Hepatocyte (in vitro differentiated cells): ENCODE measurements around the gene DEPP1. TPM values are rescaled to one million over a fixed set of nuclear protein-coding genes. Genes with fewer than 3 reads are reported as not detected.

Experiments
- DNase-seq: peaks from one replicate; pipeline ENCODE4 v3.0.0-alpha.2; 2016; ENCODE audit warnings: low spot score
- H2AFZ ChIP-seq: fragments of 200-600 bp; sonication (generic); 2 replicates; pipeline ENCODE4 v1.6.0; 2016; ENCODE audit warnings: antibody characterized with exemption, mild to moderate bottlenecking
- H3K27ac ChIP-seq: fragments of 200-600 bp; sonication (generic); 2 replicates; pipeline ENCODE4 v1.5.1; 2016; ENCODE audit warnings: mild to moderate bottlenecking
- H3K27me3 ChIP-seq: fragments of 200-600 bp; sonication (generic); 2 replicates; pipeline ENCODE4 v1.6.1; 2016
- H3K36me3 ChIP-seq: fragments of 200-600 bp; sonication (generic); replicated peaks from 2 replicates; pipeline ENCODE4 v1.5.1; 2016; ENCODE audit warnings: low read depth; ENCODE audit not compliant: insufficient read depth
- H3K4me1 ChIP-seq: fragments of 200-600 bp; sonication (generic); 2 replicates; pipeline ENCODE4 v1.5.1; 2016; ENCODE audit warnings: mild to moderate bottlenecking, moderate library complexity; ENCODE audit not compliant: insufficient read depth
- H3K4me2 ChIP-seq: fragments of 200-600 bp; sonication (generic); 2 replicates; pipeline ENCODE4 v1.6.0; 2016
- H3K4me3 ChIP-seq: fragments of 200-600 bp; sonication (generic); 2 replicates; pipeline ENCODE4 v1.5.1; 2016; ENCODE audit warnings: mild to moderate bottlenecking
- H3K79me2 ChIP-seq: fragments of 200-600 bp; sonication (generic); 2 replicates; pipeline ENCODE4 v1.6.0; 2017; ENCODE audit warnings: mild to moderate bottlenecking
- H3K9me2 ChIP-seq: fragments of 200-600 bp; sonication (generic); replicated peaks from 2 replicates; pipeline ENCODE4 v1.6.0; 2017; ENCODE audit warnings: mild to moderate bottlenecking; ENCODE audit not compliant: insufficient read depth
- H3K9me3 ChIP-seq: fragments of 200-600 bp; sonication (generic); 2 replicates; pipeline ENCODE4 v1.5.1; 2016; ENCODE audit warnings: low read depth, mild to moderate bottlenecking
- H4K20me1 ChIP-seq: fragments of 200-600 bp; sonication (generic); 2 replicates; pipeline ENCODE4 v1.6.0; 2016; ENCODE audit warnings: mild to moderate bottlenecking; ENCODE audit not compliant: insufficient read depth, poor library complexity, severe bottlenecking
- EZH2 ChIP-seq: fragments of 200-600 bp; sonication (generic); IDR thresholded peaks from 2 replicates; pipeline ENCODE4 v1.6.1; 2016; ENCODE audit warnings: antibody characterized with exemption, mild to moderate bottlenecking, borderline replicate concordance
- EZH2phosphoT487 ChIP-seq: fragments of 200-600 bp; sonication (generic); IDR thresholded peaks from one replicate; pipeline ENCODE4 v1.6.1; 2018; ENCODE audit warnings: antibody characterized with exemption, mild to moderate bottlenecking, low read depth, moderate library complexity; ENCODE audit not compliant: unreplicated experiment, severe bottlenecking
- WGBS: methylation state at CpG from one replicate; pipeline ENCODE4 v1.1.6; 2016; ENCODE audit warnings: low lambda C conversion rate; ENCODE audit errors: missing lambda C conversion rate; 5-methylcytosine and 5-hydroxymethylcytosine counted together
- polyA plus RNA-seq: library from polyadenylated mRNA; unstranded; fragments of >200 nt; fragmentation: Nextera tagmentation; extraction: Ambion mirVana; gene quantifications from 2 replicates; pipeline ENCODE4 v1.2.1, GENCODE V29; 2016
- total RNA-seq: library from RNA; depleted of rRNA; stranded (reverse); fragments of >200 nt; gene quantifications from 2 replicates; pipeline ENCODE4 v1.2.3, GENCODE V29; 2014
- TF ChIP-seq, protein P1 (sequence below): fragments of 200-600 bp; sonication (generic); IDR thresholded peaks from 2 replicates; pipeline ENCODE4 v1.5.1; 2016; ENCODE audit warnings: antibody characterized with exemption, mild to moderate bottlenecking; ENCODE audit not compliant: poor library complexity

DEPP1 gene
- total and polyA plus RNA-seq, 2 experiments from 2014 or later = 30.6 to 54.7 TPM

DNA sequence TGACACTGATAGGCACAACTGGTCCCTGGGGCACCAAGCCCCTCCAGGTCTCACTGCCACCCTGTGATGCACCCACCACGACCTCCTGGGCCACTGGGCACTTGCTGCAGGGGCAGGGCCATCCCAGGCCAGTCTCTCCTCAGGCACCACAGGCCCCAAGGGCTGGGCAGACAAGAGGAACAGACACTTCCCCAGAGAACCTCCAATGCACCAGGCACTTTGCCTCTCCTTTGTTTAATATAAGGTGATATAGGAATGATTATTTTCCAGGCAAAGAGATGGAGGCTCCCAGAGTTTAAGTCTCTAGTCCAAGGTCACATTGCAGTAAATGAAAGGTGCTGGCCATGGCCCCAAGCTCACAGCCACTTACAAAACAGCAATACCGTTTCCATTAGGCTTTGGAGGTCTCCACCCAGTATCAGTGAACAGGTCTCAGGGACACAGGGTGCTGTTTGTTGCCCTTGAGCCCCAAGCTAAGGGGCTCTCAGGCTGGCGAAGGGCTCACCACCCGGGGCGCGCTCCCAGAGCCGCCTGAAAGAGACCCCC lies 4.5 kb downstream of the DEPP1 start:
- Histone ChIP-seq H4K20me1 (no peaks in the 10 kb centered on the region), H3K4me3 (no peak overlapping the region), H3K4me2 (peak overlapping the region; percentile 92), H3K9me3 (no peaks in the 10 kb centered on the region), H3K36me3 (no peaks in the 10 kb centered on the region), H3K9me2 (no peaks in the 10 kb centered on the region), H2AFZ (peak overlapping the region; percentile 92), H3K27me3 (no peaks in the 10 kb centered on the region), H3K4me1 (peaks cover 46% of the 10 kb centered on the region), H3K79me2 (peaks cover 4% of the 10 kb centered on the region), H3K27ac (peak overlapping the region; percentile 87)
- WGBS = 61% methylated on average over 4 of the region's 7 CpGs
- TF ChIP-seq, protein P1, sequence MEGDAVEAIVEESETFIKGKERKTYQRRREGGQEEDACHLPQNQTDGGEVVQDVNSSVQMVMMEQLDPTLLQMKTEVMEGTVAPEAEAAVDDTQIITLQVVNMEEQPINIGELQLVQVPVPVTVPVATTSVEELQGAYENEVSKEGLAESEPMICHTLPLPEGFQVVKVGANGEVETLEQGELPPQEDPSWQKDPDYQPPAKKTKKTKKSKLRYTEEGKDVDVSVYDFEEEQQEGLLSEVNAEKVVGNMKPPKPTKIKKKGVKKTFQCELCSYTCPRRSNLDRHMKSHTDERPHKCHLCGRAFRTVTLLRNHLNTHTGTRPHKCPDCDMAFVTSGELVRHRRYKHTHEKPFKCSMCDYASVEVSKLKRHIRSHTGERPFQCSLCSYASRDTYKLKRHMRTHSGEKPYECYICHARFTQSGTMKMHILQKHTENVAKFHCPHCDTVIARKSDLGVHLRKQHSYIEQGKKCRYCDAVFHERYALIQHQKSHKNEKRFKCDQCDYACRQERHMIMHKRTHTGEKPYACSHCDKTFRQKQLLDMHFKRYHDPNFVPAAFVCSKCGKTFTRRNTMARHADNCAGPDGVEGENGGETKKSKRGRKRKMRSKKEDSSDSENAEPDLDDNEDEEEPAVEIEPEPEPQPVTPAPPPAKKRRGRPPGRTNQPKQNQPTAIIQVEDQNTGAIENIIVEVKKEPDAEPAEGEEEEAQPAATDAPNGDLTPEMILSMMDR = no peak
- TF ChIP-seq EZH2phosphoT487 (no peak), EZH2 (no peak)
- DNase-seq = no peak

DNA sequence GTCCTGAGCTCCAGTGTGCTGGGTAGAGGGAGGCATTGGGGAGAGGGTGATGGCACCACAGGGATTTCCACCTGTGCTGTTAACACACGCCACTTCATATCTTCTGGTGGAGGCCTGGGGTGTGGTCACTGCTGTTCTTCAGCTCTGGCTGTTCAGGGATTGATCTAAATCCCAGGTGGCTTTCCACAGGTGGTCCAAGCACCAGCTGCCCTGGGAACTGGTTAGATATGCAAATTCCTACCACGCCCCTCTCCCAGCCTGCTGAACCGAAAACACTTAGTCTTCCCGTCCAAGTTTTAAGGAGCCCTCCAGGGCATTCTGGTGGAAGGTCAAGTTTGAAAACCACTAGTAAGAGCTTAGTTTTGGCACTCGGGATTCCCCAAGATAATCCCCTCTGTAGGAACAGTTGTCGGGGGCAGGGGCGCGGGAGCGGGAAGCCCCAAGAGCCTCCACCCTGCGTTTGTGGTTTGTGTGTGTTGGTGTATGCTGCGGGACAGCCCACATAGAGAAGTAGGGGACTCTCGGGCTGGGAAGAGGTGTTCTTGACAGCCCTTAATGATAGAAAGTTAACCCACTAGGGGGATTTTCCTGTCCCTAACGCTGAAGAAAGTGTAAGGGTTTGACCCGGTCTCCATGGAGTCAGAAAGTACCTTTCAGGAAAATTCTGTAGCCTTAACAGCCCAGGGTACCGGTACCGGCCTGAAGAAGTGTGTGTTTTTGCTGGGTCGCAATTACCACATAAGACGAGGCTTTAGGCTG lies 5.1 kb downstream of the DEPP1 start:
- Histone ChIP-seq H3K9me3 (no peaks in the 10 kb centered on the region), H3K27me3 (no peaks in the 10 kb centered on the region), H3K36me3 (no peaks in the 10 kb centered on the region), H3K79me2 (peaks cover 4% of the 10 kb centered on the region), H3K27ac (no peak overlapping the region), H3K4me1 (peaks cover 41% of the 10 kb centered on the region), H3K4me2 (peak overlapping the region; percentile 92), H4K20me1 (no peaks in the 10 kb centered on the region), H3K4me3 (no peak overlapping the region), H2AFZ (no peak overlapping the region), H3K9me2 (no peaks in the 10 kb centered on the region)
- TF ChIP-seq EZH2phosphoT487 (no peak), EZH2 (no peak)
- TF ChIP-seq, protein P1 = no peak
- DNase-seq = no peak
- WGBS = 77% methylated on average over 18 of the region's 18 CpGs

DNA sequence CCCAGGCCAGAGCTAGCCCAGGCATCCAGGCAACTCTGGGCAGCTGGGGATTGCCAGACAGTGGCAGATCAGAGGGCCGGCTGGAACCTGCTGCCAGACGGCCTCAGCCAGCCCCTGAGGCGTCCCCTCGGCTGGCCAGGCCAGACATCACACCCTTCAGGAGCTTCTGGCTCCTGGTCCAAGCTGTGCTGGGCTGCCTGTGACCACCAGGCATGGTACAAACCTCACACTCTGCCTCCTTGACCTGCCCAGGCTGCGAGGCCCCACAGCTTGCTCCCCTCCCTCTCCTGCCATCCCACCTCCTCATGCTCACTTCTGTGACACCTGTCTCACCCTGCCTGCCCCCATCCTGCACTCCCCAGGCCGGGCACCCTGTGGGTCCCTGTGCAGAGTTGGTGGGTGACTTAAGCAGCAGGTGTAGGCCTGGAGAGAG lies 5.7 kb downstream of the DEPP1 start:
- no peak overlapping the region for H3K27ac ChIP-seq
- 80% methylated on average over 6 of the region's 6 CpGs for WGBS
- no peak overlapping the region for H3K4me3 ChIP-seq
- no peak overlapping the region for H3K4me2 ChIP-seq
- H2AFZ ChIP-seq = no peak overlapping the region
- H3K79me2 ChIP-seq = peaks cover 6% of the 10 kb centered on the region
- H3K9me3 ChIP-seq = no peaks in the 10 kb centered on the region
- H3K4me1 ChIP-seq = peaks cover 35% of the 10 kb centered on the region
- no peak for TF ChIP-seq EZH2phosphoT487
- TF ChIP-seq, protein P1 = no peak
- no peak for TF ChIP-seq EZH2
- no peaks in the 10 kb centered on the region for H4K20me1 ChIP-seq
- H3K36me3 ChIP-seq = no peaks in the 10 kb centered on the region
- H3K27me3 ChIP-seq = no peaks in the 10 kb centered on the region
- DNase-seq = no peak
- H3K9me2 ChIP-seq = no peaks in the 10 kb centered on the region
